Measurements from ENCODE around the gene MAPK1. TPM values are rescaled to one million over a fixed set of nuclear protein-coding genes. Genes with fewer than 3 reads are reported as not detected.
A peak's percentile ranks its signal among the peaks of the same experiment; 100 is the strongest.

MAPK1 gene
- total RNA-seq, 1 donor from 2014 or later: 38.6 TPM

GRCh38 chr22:21711851-21712250, 155.6 kb downstream of the MAPK1 start:
- Histone ChIP-seq H3K27me3 (ENCODE audit: control insufficient read depth in 3 of 3, insufficient read depth in 3 of 3, low read length in 3 of 3) (no peaks in the 10 kb centered on the region), H3K4me1 (ENCODE audit: control insufficient read depth in 3 of 3, insufficient read depth in 3 of 3, low read length in 3 of 3) (peaks cover 24 to 52% (median 34%) of the 10 kb centered on the region in 3 donors), H3K9ac (ENCODE audit: low read depth in 1 of 3, low read length in 3 of 3) (no peak overlapping the region), H3K9me3 (ENCODE audit: control insufficient read depth in 3 of 3, low read length in 3 of 3) (no peaks in the 10 kb centered on the region), H3K27ac (ENCODE audit: low read depth, low read length) (no peak overlapping the region), H3K4me3 (ENCODE audit: low read length in 3 of 3) (no peak overlapping the region), H3K36me3 (ENCODE audit: control insufficient read depth in 3 of 3, insufficient read depth in 3 of 3, low read length in 3 of 3) (peaks cover 4 to 13% (median 7%) of the 10 kb centered on the region in 3 donors)

GRCh38 chr22:21710156-21710555, 157.3 kb downstream of the MAPK1 start:
- Histone ChIP-seq H3K27ac (ENCODE audit: low read depth, low read length) (no peak overlapping the region), H3K4me3 (ENCODE audit: low read length in 3 of 3) (no peak overlapping the region), H3K4me1 (ENCODE audit: control insufficient read depth in 3 of 3, insufficient read depth in 3 of 3, low read length in 3 of 3) (peaks cover 24 to 48% (median 34%) of the 10 kb centered on the region in 3 donors), H3K9ac (ENCODE audit: low read depth in 1 of 3, low read length in 3 of 3) (no peak overlapping the region), H3K36me3 (ENCODE audit: control insufficient read depth in 3 of 3, insufficient read depth in 3 of 3, low read length in 3 of 3) (peaks cover 4 to 13% (median 7%) of the 10 kb centered on the region in 3 donors), H3K9me3 (ENCODE audit: control insufficient read depth in 3 of 3, low read length in 3 of 3) (no peaks in the 10 kb centered on the region), H3K27me3 (ENCODE audit: control insufficient read depth in 3 of 3, insufficient read depth in 3 of 3, low read length in 3 of 3) (no peaks in the 10 kb centered on the region)

- Histone ChIP-seq H3K9ac (ENCODE audit: low read depth in 1 of 3, low read length in 3 of 3) (no peak overlapping the region), H3K9me3 (ENCODE audit: control insufficient read depth in 3 of 3, low read length in 3 of 3) (no peaks in the 10 kb centered on the region), H3K4me3 (ENCODE audit: low read length in 3 of 3) (no peak overlapping the region), H3K4me1 (ENCODE audit: control insufficient read depth in 3 of 3, insufficient read depth in 3 of 3, low read length in 3 of 3) (peaks cover 21 to 43% (median 30%) of the 10 kb centered on the region in 3 donors), H3K36me3 (ENCODE audit: control insufficient read depth in 3 of 3, insufficient read depth in 3 of 3, low read length in 3 of 3) (peaks cover 4 to 13% (median 7%) of the 10 kb centered on the region in 3 donors), H3K27ac (ENCODE audit: low read depth, low read length) (no peak overlapping the region), H3K27me3 (ENCODE audit: control insufficient read depth in 3 of 3, insufficient read depth in 3 of 3, low read length in 3 of 3) (no peaks in the 10 kb centered on the region)
These were observed 157.8 kb downstream of the MAPK1 start for GRCh38 chr22:21709688-21710087.

- Histone ChIP-seq H3K27me3 (ENCODE audit: control insufficient read depth in 3 of 3, insufficient read depth in 3 of 3, low read length in 3 of 3) (no peaks in the 10 kb centered on the region), H3K27ac (ENCODE audit: low read depth, low read length) (no peak overlapping the region), H3K4me3 (ENCODE audit: low read length in 3 of 3) (no peak overlapping the region), H3K9me3 (ENCODE audit: control insufficient read depth in 3 of 3, low read length in 3 of 3) (no peaks in the 10 kb centered on the region), H3K4me1 (ENCODE audit: control insufficient read depth in 3 of 3, insufficient read depth in 3 of 3, low read length in 3 of 3) (peaks cover 15 to 36% (median 24%) of the 10 kb centered on the region in 3 donors), H3K9ac (ENCODE audit: low read depth in 1 of 3, low read length in 3 of 3) (no peak overlapping the region), H3K36me3 (ENCODE audit: control insufficient read depth in 3 of 3, insufficient read depth in 3 of 3, low read length in 3 of 3) (peaks cover 4 to 14% (median 7%) of the 10 kb centered on the region in 3 donors)
These were observed 158.5 kb downstream of the MAPK1 start for GRCh38 chr22:21708960-21709359.

- Histone ChIP-seq H3K4me3 (ENCODE audit: low read length in 3 of 3) (peak overlapping the region in 1 of 3 donors; percentile 17), H3K27ac (ENCODE audit: low read depth, low read length) (peak overlapping the region; percentile 59), H3K4me1 (ENCODE audit: control insufficient read depth in 3 of 3, insufficient read depth in 3 of 3, low read length in 3 of 3) (peaks cover 4 to 24% (median 13%) of the 10 kb centered on the region in 3 donors), H3K9ac (ENCODE audit: low read depth in 1 of 3, low read length in 3 of 3) (peak overlapping the region in 2 of 3 donors; percentile 3 to 27), H3K36me3 (ENCODE audit: control insufficient read depth in 3 of 3, insufficient read depth in 3 of 3, low read length in 3 of 3) (peaks cover 6 to 23% (median 11%) of the 10 kb centered on the region in 3 donors), H3K27me3 (ENCODE audit: control insufficient read depth in 3 of 3, insufficient read depth in 3 of 3, low read length in 3 of 3) (no peaks in the 10 kb centered on the region), H3K9me3 (ENCODE audit: control insufficient read depth in 3 of 3, low read length in 3 of 3) (no peaks in the 10 kb centered on the region)
These were observed 159.8 kb downstream of the MAPK1 start for GRCh38 chr22:21707677-21708076.

Small RNA genes within 50 kb of the gene (small RNA-seq; reads per million reads assigned to genes)
- gene RN7SL280P (not detected), gene RNA5SP493 (not detected)

Other genes starting within 250 kb of the MAPK1 start
- gene YDJC, start 237.6 kb downstream of the MAPK1 start, total RNA-seq: 1.0 TPM
- not detected for gene CCDC116, start 234.9 kb downstream of the MAPK1 start, total RNA-seq
- gene SDF2L1, start 225.3 kb downstream of the MAPK1 start, total RNA-seq: 4.2 TPM
- 17.7 TPM for gene PPIL2, start 201.6 kb downstream of the MAPK1 start, total RNA-seq
- 20.4 TPM for gene YPEL1, start 131.9 kb downstream of the MAPK1 start, total RNA-seq
- 38.6 TPM for gene PPM1F, start 85.2 kb upstream of the MAPK1 start, total RNA-seq
- 14.1 TPM for gene TOP3B, start 115.1 kb upstream of the MAPK1 start, total RNA-seq